Effector memory CD4-positive, alpha-beta T cell (primary cell): ENCODE measurements around the gene EFEMP1.
"Not testable (repeated sequence)": the region's sequence is repeated elsewhere in the genome, so short reads cannot be mapped to it uniquely, and the experiment has no call there.

ENCODE experiments used
- DNase-seq, 3 donors: peaks; one replicate each; pipeline ENCODE4 v3.0.0-alpha.2; 2020
- H3K27ac ChIP-seq: 2 replicates; pipeline ENCODE4 v1.7.0; 2013; ENCODE audit warnings: mild to moderate bottlenecking, low read length, moderate library complexity; ENCODE audit not compliant: insufficient read depth, poor library complexity, severe bottlenecking
- H3K27me3 ChIP-seq: replicated peaks from 2 replicates; pipeline ENCODE4 v1.7.0; 2013; ENCODE audit warnings: mild to moderate bottlenecking, low read length; ENCODE audit not compliant: insufficient read depth, control insufficient read depth, poor library complexity, severe bottlenecking
- H3K36me3 ChIP-seq: 2 replicates; pipeline ENCODE4 v1.7.0; 2013; ENCODE audit warnings: mild to moderate bottlenecking, low read length, moderate library complexity; ENCODE audit not compliant: control insufficient read depth, insufficient read depth
- H3K4me1 ChIP-seq: 2 replicates; pipeline ENCODE4 v1.7.0; 2013; ENCODE audit warnings: low read length, mild to moderate bottlenecking; ENCODE audit not compliant: control insufficient read depth, insufficient read depth, poor library complexity, severe bottlenecking
- H3K4me3 ChIP-seq: 2 replicates; pipeline ENCODE4 v1.7.0; 2013; ENCODE audit warnings: low read length, low read depth, mild to moderate bottlenecking; ENCODE audit not compliant: insufficient read depth, poor library complexity, severe bottlenecking
- H3K9me3 ChIP-seq: 2 replicates; pipeline ENCODE4 v1.7.0; 2013; ENCODE audit warnings: mild to moderate bottlenecking, low read length, moderate library complexity; ENCODE audit not compliant: control insufficient read depth

EFEMP1 gene

GRCh38 chr2:55840460-55840859, 83.1 kb downstream of the EFEMP1 start:
- no peak for DNase-seq
- Histone ChIP-seq H3K9me3 (no peaks in the 10 kb centered on the region), H3K27me3 (no peaks in the 10 kb centered on the region), H3K27ac (no peak overlapping the region), H3K36me3 (no peaks in the 10 kb centered on the region), H3K4me1 (no peaks in the 10 kb centered on the region), H3K4me3 (no peak overlapping the region)

- no peak overlapping the region for H3K27ac ChIP-seq
- no peaks in the 10 kb centered on the region for H3K4me1 ChIP-seq
- no peaks in the 10 kb centered on the region for H3K9me3 ChIP-seq
- H3K36me3 ChIP-seq, result no peaks in the 10 kb centered on the region
- H3K4me3 ChIP-seq, result no peak overlapping the region
- DNase-seq, result no peak
- H3K27me3 ChIP-seq, result no peaks in the 10 kb centered on the region
Measured at GRCh38 chr2:55839182-55839819, 84.3 kb downstream of the EFEMP1 start.

- H3K4me1 ChIP-seq, result no peaks in the 10 kb centered on the region
- DNase-seq, result no peak
- H3K4me3 ChIP-seq, result no peak overlapping the region
- H3K27ac ChIP-seq, result no peak overlapping the region
- no peaks in the 10 kb centered on the region for H3K9me3 ChIP-seq
- no peaks in the 10 kb centered on the region for H3K36me3 ChIP-seq
- H3K27me3 ChIP-seq, result no peaks in the 10 kb centered on the region
Measured at GRCh38 chr2:55838653-55839052, 84.9 kb downstream of the EFEMP1 start.

DNA sequence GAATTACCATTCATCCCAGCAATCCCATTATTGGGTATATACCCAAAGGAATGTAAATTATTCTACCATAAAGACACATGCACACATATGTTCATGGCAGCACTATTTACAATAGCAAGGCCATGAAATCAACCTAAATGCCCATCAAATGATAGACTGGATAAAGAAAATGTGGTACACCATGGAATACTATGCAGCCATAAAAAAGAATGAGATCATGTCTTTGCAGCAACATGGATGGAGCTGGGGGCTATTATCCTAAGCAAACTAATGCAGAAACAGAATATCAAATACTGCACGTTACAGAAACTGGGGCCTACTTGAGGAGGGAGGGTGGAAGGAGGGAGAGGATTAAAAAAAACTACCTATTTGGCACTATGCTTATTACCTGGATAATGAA, 85.5 kb downstream of the EFEMP1 start:
- not testable (repeated sequence) for H3K36me3 ChIP-seq, H3K27ac ChIP-seq, DNase-seq, H3K27me3 ChIP-seq, H3K4me3 ChIP-seq, H3K9me3 ChIP-seq, H3K4me1 ChIP-seq

- no peak overlapping the region for H3K4me3 ChIP-seq
- no peak for DNase-seq
- no peaks in the 10 kb centered on the region for H3K36me3 ChIP-seq
- H3K27ac ChIP-seq, result no peak overlapping the region
- no peaks in the 10 kb centered on the region for H3K9me3 ChIP-seq
- no peaks in the 10 kb centered on the region for H3K27me3 ChIP-seq
- no peaks in the 10 kb centered on the region for H3K4me1 ChIP-seq
Measured at GRCh38 chr2:55837073-55837472, 86.5 kb downstream of the EFEMP1 start.

DNA sequence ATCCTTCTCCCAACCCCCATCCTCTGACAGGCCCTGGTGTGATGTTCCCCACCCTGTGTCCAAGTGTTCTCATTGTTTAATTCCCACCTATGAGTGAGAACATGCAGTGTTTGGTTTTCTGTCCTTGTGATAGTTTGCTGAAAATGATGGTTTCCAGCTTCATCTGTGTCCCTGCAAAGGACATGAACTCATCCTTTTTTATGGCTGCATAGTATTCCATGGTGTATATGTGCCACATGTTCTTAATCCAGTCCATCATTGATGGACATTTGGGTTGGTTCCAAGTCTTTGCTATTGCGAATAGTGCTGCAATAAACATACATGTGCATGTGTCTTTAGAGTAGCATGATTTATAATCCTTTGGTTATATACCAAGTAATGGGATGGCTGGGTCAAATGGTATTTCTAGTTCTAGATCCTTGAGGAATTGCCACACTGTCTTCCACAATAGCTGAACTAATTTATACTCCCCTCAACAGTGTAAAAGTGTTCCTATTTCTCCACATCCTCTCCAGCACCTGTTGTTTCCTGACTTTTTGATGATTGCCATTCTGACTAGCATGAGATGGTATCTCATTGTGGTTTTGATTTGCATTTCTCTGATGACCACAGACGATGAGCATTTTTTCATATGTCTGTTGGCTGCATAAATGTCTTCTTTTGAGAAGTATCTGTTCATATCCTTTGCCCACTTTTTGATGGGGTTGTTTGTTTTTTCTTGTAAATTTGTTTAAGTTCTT, 91.7 kb downstream of the EFEMP1 start:
- not testable (repeated sequence) for H3K27ac ChIP-seq, DNase-seq

DNA sequence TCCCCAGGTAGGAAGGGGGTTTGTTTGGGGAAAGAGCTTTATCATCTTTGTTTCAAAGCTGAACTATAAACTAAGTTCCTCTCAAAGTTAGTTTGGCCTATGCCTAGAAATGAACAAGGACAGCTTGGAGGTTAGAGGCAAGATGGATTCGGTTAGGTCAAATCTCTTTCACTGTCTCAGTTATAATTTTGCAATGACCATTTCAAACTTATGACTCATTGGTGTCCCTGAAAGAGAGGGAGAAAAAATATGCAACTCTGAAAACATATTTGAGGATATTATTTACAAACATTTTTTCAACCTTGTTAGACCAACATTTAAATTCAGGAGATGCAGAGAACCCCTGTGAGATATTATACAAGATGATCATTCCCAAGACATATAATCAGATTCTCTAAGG, 95.7 kb downstream of the EFEMP1 start:
- Histone ChIP-seq H3K27me3 (no peaks in the 10 kb centered on the region), H3K4me3 (no peak overlapping the region), H3K4me1 (no peaks in the 10 kb centered on the region), H3K9me3 (no peaks in the 10 kb centered on the region), H3K27ac (no peak overlapping the region), H3K36me3 (no peaks in the 10 kb centered on the region)
- DNase-seq, result no peak

More for the DNA sequence above, 91.7 kb downstream of the EFEMP1 start:
- H3K4me1 ChIP-seq, H3K36me3 ChIP-seq, H3K4me3 ChIP-seq, H3K9me3 ChIP-seq, H3K27me3 ChIP-seq: not testable (repeated sequence)

- H3K36me3 ChIP-seq, H3K27me3 ChIP-seq, H3K4me3 ChIP-seq, H3K9me3 ChIP-seq, H3K27ac ChIP-seq, H3K4me1 ChIP-seq, DNase-seq: not testable (repeated sequence)
Measured at GRCh38 chr2:55827428-55827827, 96.2 kb downstream of the EFEMP1 start.

- Histone ChIP-seq H3K4me1 (no peaks in the 10 kb centered on the region), H3K27me3 (no peaks in the 10 kb centered on the region), H3K4me3 (no peak overlapping the region), H3K9me3 (no peaks in the 10 kb centered on the region), H3K36me3 (no peaks in the 10 kb centered on the region), H3K27ac (no peak overlapping the region)
- no peak for DNase-seq
Measured at GRCh38 chr2:55826246-55826645, 97.3 kb downstream of the EFEMP1 start.

DNA sequence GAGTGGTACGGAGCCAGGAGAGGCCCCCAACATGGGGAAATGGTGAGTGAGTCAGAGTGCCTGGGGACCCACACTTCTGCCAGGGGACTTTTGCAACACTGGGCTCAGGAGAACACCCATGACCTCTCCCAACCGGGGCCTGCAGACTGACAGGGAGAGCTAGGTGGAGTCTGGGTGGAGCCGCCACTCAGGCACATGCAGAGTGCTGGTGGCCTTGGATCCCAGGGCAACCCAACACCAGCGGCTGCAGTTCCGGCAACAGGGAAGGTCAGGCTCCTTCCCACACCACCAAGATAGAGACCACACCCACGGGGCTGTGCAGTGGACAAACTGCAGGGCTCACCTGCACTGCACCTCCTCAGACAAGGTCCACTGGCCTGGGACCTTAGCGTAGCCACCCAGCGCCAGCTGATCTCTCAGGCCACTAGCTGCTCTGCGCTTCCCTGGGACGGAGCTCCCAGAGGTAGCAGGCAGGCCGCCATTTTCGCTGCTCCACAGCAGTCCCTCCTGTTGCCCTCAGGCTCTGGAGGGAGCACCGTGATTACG, 99.0 kb downstream of the EFEMP1 start:
- Histone ChIP-seq H3K36me3 (no peaks in the 10 kb centered on the region), H3K27me3 (no peaks in the 10 kb centered on the region), H3K4me1 (no peaks in the 10 kb centered on the region), H3K9me3 (no peaks in the 10 kb centered on the region), H3K4me3 (no peak overlapping the region), H3K27ac (no peak overlapping the region)
- no peak for DNase-seq
